Measurements from ENCODE around the gene KDF1.

DNA sequence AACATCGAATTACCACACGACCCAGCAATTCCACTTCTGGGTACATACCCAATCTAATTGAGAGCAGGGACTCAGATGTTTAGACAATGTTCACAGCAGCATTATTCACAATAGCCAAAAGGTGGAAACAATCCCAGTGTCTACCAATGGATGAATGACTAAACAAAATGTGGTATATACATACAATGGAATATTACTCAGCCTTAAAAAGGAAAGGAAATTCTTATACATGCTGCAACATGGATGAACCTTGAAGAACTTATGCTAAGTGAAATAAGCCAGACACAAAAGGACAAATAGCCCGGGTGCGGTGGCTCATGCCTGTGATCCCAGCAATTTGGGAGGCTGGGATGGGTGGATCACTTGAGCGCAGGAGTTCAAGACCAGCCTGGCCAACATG, 6.9 kb downstream of the KDF1 start:
- no peak for TF ChIP-seq POLR2AphosphoS5 (IDR thresholded peaks at IDR 0.05; ENCODE audit: low read depth, low read length)
- TF ChIP-seq POLR2A (IDR thresholded peaks at IDR 0.05; ENCODE audit: low read depth, low read length) = no peak
- no peak for TF ChIP-seq SPI1 (IDR thresholded peaks at IDR 0.05; ENCODE audit: low read depth, low read length)
- no peak for TF ChIP-seq PAX5 (IDR thresholded peaks at IDR 0.05; ENCODE audit: insufficient read depth, low read length, severe bottlenecking)
- TF ChIP-seq TAF1 (IDR thresholded peaks at IDR 0.05; ENCODE audit: low read depth, low read length) = no peak

All from GM12891 (cell line).